DOHH2 (cell line): ENCODE results near the gene MACROD2.

Experiments
- H3F3A ChIP-seq: fragments of 200-600 bp; sonication (generic), shearing (Covaris generic); 2 replicates; pipeline ENCODE4 v1.6.0; 2016; ENCODE audit warnings: antibody characterized with exemption, mild to moderate bottlenecking; ENCODE audit not compliant: control insufficient read depth, insufficient read depth
- H3K27ac ChIP-seq: fragments of 200-600 bp; sonication (generic); 2 replicates; pipeline ENCODE4 v1.5.1; 2014; ENCODE audit warnings: low read depth, mild to moderate bottlenecking, low read length, moderate library complexity
- H3K27me3 ChIP-seq: fragments of 200-600 bp; sonication (generic); 2 replicates; pipeline ENCODE4 v1.6.1; 2014; ENCODE audit warnings: mild to moderate bottlenecking, low read length, mixed read lengths; ENCODE audit not compliant: control insufficient read depth
- H3K36me3 ChIP-seq: fragments of 200-600 bp; sonication (generic); 2 replicates; pipeline ENCODE4 v1.6.1; 2014; ENCODE audit warnings: mild to moderate bottlenecking, low read length, moderate library complexity, mixed read lengths; ENCODE audit not compliant: control insufficient read depth
- H3K4me1 ChIP-seq: fragments of 200-600 bp; sonication (generic); 2 replicates; pipeline ENCODE4 v1.6.1; 2014; ENCODE audit warnings: mild to moderate bottlenecking, low read length, mixed read lengths; ENCODE audit not compliant: control insufficient read depth
- H3K4me2 ChIP-seq: fragments of 200-600 bp; sonication (generic); 2 replicates; pipeline ENCODE4 v1.6.0; 2014; ENCODE audit warnings: mild to moderate bottlenecking, low read length, moderate library complexity
- H3K4me3 ChIP-seq: fragments of 200-600 bp; sonication (generic); 2 replicates; pipeline ENCODE4 v1.5.1; 2014; ENCODE audit warnings: mild to moderate bottlenecking, low read length, mixed read lengths
- H3K79me2 ChIP-seq: fragments of 200-600 bp; sonication (generic); 2 replicates; pipeline ENCODE4 v1.6.1; 2014; ENCODE audit warnings: mild to moderate bottlenecking, low read length, mixed read lengths; ENCODE audit not compliant: control insufficient read depth
- H3K9me2 ChIP-seq: fragments of 200-600 bp; sonication (generic); replicated peaks from 2 replicates; pipeline ENCODE4 v1.6.1; 2014; ENCODE audit warnings: mild to moderate bottlenecking, low read length, mixed read lengths; ENCODE audit not compliant: control insufficient read depth
- H3K9me3 ChIP-seq: fragments of 200-600 bp; sonication (generic); 2 replicates; pipeline ENCODE4 v1.6.1; 2014; ENCODE audit warnings: antibody characterized with exemption, low read length, mixed read lengths; ENCODE audit not compliant: control insufficient read depth, insufficient read depth
- H4K20me1 ChIP-seq: fragments of 200-600 bp; sonication (generic); 2 replicates; pipeline ENCODE4 v1.6.0; 2014; ENCODE audit warnings: low read depth, mild to moderate bottlenecking, antibody characterized with exemption, low read length, moderate library complexity; ENCODE audit not compliant: control insufficient read depth, insufficient read depth
- CTCF ChIP-seq: fragments of 200-600 bp; sonication (generic); IDR thresholded peaks from one replicate; pipeline ENCODE4 v1.5.1; 2014; ENCODE audit warnings: antibody characterized with exemption, mild to moderate bottlenecking, low read depth, low read length; ENCODE audit not compliant: poor library complexity, severe bottlenecking
- EZH2phosphoT487 ChIP-seq: fragments of 200-600 bp; sonication (generic); IDR thresholded peaks from 2 replicates; pipeline ENCODE4 v1.6.1; 2017; ENCODE audit warnings: borderline replicate concordance, mild to moderate bottlenecking, antibody characterized with exemption, low read length, moderate library complexity, mixed read lengths

MACROD2 gene

GRCh38 chr20:15075586-15075985 is 1080.3 kb downstream of the MACROD2 start:
- Histone ChIP-seq H3K9me3 (no peaks in the 10 kb centered on the region), H3K27ac (no peak overlapping the region), H3K79me2 (no peaks in the 10 kb centered on the region), H3K27me3 (no peaks in the 10 kb centered on the region), H3K4me3 (no peak overlapping the region), H3K4me2 (no peak overlapping the region), H3F3A (no peaks in the 10 kb centered on the region), H3K9me2 (no peaks in the 10 kb centered on the region), H4K20me1 (no peaks in the 10 kb centered on the region), H3K36me3 (no peaks in the 10 kb centered on the region), H3K4me1 (no peaks in the 10 kb centered on the region)
- TF ChIP-seq EZH2phosphoT487 (no peak), CTCF (no peak)

- Histone ChIP-seq H3K9me2 (no peaks in the 10 kb centered on the region), H3K27ac (no peak overlapping the region), H3K27me3 (no peaks in the 10 kb centered on the region), H3K9me3 (no peaks in the 10 kb centered on the region), H3K36me3 (no peaks in the 10 kb centered on the region), H3F3A (no peaks in the 10 kb centered on the region), H4K20me1 (no peaks in the 10 kb centered on the region), H3K4me3 (no peak overlapping the region), H3K79me2 (no peaks in the 10 kb centered on the region), H3K4me2 (no peak overlapping the region), H3K4me1 (no peaks in the 10 kb centered on the region)
- TF ChIP-seq CTCF (no peak), EZH2phosphoT487 (no peak)
Measured at GRCh38 chr20:15076785-15077184, 1081.5 kb downstream of the MACROD2 start.

- H3K9me3 ChIP-seq: no peaks in the 10 kb centered on the region
- H3K4me2 ChIP-seq: no peak overlapping the region
- H3K27ac ChIP-seq: no peak overlapping the region
- TF ChIP-seq EZH2phosphoT487: no peak
- no peak for TF ChIP-seq CTCF
- H3K4me1 ChIP-seq: no peaks in the 10 kb centered on the region
- H3K79me2 ChIP-seq: no peaks in the 10 kb centered on the region
- H4K20me1 ChIP-seq: no peaks in the 10 kb centered on the region
- H3K36me3 ChIP-seq: no peaks in the 10 kb centered on the region
- H3K27me3 ChIP-seq: no peaks in the 10 kb centered on the region
- no peaks in the 10 kb centered on the region for H3K9me2 ChIP-seq
- no peak overlapping the region for H3K4me3 ChIP-seq
- no peaks in the 10 kb centered on the region for H3F3A ChIP-seq
Measured at GRCh38 chr20:15077733-15078250, 1082.5 kb downstream of the MACROD2 start.
